T-cell (primary cell): Measurements from ENCODE around the gene LRRC4C. TPM values are rescaled to one million over a fixed set of nuclear protein-coding genes. Genes with fewer than 3 reads are reported as not detected.

Source experiments
- ATAC-seq, 4 experiments: fragments of 200-7000 bp in 3 of 4; fragments of 150-1000 bp in 1 of 4; cut with Tn5 transposase; replicated peaks in 1 of 4; 1 replicate in 3 of 4; 2 replicates in 1 of 4; pipeline ENCODE4 v1.10.0; 2021; ENCODE audit warnings: moderate library complexity in 3 of 4, mild to moderate bottlenecking in 2 of 4, moderate number of reproducible peaks in 1 of 4
- CTCF ChIA-PET, 2 donors: fragments of 300-600 bp; sonication (Branson Sonifier 250); formaldehyde crosslinking; loops; one replicate each; lab custom pipeline; 2022; ENCODE audit warnings: antibody characterized with exemption in 2 of 2; lab: Charles Lee
- POLR2A ChIA-PET, 2 donors: fragments of 300-600 bp; sonication (Branson Sonifier 250); formaldehyde crosslinking; loops; one replicate each; lab custom pipeline; 2022; ENCODE audit warnings: antibody characterized with exemption in 2 of 2; lab: Charles Lee
- DNase-seq, 35 experiments: peaks; one replicate each; pipeline versions ENCODE4 v3.0.0 to v3.0.0-alpha.2; 2013 to 2023
- H3K27ac ChIP-seq: one replicate; pipeline ENCODE4 v1.5.1; 2013; ENCODE audit warnings: low read length
- H3K27me3 ChIP-seq, 2 experiments: replicated peaks in 1 of 2; 1 replicate in 1 of 2; 2 replicates in 1 of 2; pipeline versions ENCODE4 v1.6.1 to v1.7.0; 2013; ENCODE audit warnings: low read length in 1 of 2, mixed read lengths in 1 of 2; ENCODE audit not compliant: control insufficient read depth in 2 of 2, insufficient read depth in 2 of 2; ENCODE audit errors: extremely low read depth in 1 of 2
- H3K36me3 ChIP-seq, 2 donors: 1 replicate in 1 of 2; 2 replicates in 1 of 2; pipeline versions ENCODE4 v1.6.1 to v1.7.0; 2013; ENCODE audit warnings: low read length in 1 of 2; ENCODE audit not compliant: control insufficient read depth in 2 of 2, insufficient read depth in 1 of 2; ENCODE audit errors: extremely low read depth in 1 of 2
- H3K4me1 ChIP-seq, 2 experiments: 1 replicate in 1 of 2; 2 replicates in 1 of 2; pipeline versions ENCODE4 v1.6.1 to v1.7.0; 2013; ENCODE audit warnings: low read length in 2 of 2, mixed read lengths in 1 of 2; ENCODE audit not compliant: insufficient read depth in 2 of 2, control insufficient read depth in 1 of 2; ENCODE audit errors: extremely low read depth in 1 of 2
- H3K4me3 ChIP-seq, 2 donors: 1 replicate in 1 of 2; 2 replicates in 1 of 2; pipeline versions ENCODE4 v1.5.1 to v1.7.0; 2013; ENCODE audit warnings: mild to moderate bottlenecking in 2 of 2, low read length in 1 of 2, moderate library complexity in 1 of 2; ENCODE audit not compliant: control insufficient read depth in 1 of 2; ENCODE audit errors: extremely low read depth in 1 of 2
- H3K9me3 ChIP-seq: 2 replicates; pipeline ENCODE4 v1.7.0; 2013
- H3K27ac Mint-ChIP-seq, 2 donors: one replicate each; pipeline ENCODE4 v1.8.0; 2020 to 2021; ENCODE audit warnings: mild to moderate bottlenecking in 2 of 2, mixed read lengths in 2 of 2
- H3K27me3 Mint-ChIP-seq, 2 donors: one replicate each; pipeline ENCODE4 v1.8.0; 2021 to 2022; ENCODE audit warnings: mixed read lengths in 2 of 2
- H3K36me3 Mint-ChIP-seq: one replicate; pipeline ENCODE4 v1.8.0; 2021; ENCODE audit warnings: mixed read lengths
- H3K4me1 Mint-ChIP-seq, 3 donors: one replicate each; pipeline ENCODE4 v1.8.0; 2020 to 2022; ENCODE audit warnings: mixed read lengths in 3 of 3, mild to moderate bottlenecking in 1 of 3
- H3K4me3 Mint-ChIP-seq, 3 donors: one replicate each; pipeline ENCODE4 v1.8.0; 2020 to 2022; ENCODE audit warnings: mild to moderate bottlenecking in 3 of 3, mixed read lengths in 3 of 3, moderate library complexity in 3 of 3
- H3K9me3 Mint-ChIP-seq, 3 donors: one replicate each; pipeline ENCODE4 v1.8.0; 2020 to 2022; ENCODE audit warnings: mixed read lengths in 3 of 3
- WGBS: methylation state at CpG from one replicate; pipeline ENCODE4 v1.1.5; 2013; ENCODE audit warnings: missing lambda C conversion rate; ENCODE audit not compliant: insufficient coverage; 5-methylcytosine and 5-hydroxymethylcytosine counted together
- total RNA-seq, 35 experiments: library from RNA in 6 of 35; stranded (reverse) in 6 of 35; fragments of 120-200 nt in 1 of 35; gene quantifications; one replicate each; pipeline versions ENCODE4 v1.2.1 to v1.2.4 and lab custom pipeline; 2013 to 2026

Gene LRRC4C
- total RNA-seq, 5 donors from 2014 or later (not counting 1 experiment from before 2014, with no cell fraction given): not detected

DNA sequence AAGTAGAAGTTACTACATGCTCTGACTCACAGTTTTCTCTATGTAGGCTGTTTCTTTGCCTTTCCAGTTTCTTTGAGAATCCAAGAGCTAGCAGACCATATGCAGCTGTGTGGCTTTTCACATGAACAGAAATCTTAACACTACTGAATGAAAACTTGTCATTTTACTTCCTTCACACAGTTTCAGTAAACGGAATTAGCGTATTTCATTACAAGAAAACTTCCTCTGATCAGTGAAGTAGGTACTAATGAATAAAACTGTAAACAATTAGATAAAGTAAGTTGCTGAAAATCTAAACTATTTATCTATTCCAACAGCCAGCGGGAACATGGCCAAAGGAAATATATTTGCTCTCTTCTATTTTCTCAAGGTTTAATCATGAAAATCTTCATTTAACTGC is 953.2 kb downstream of the LRRC4C start:
- Mint-ChIP-seq H3K9me3 (peaks cover 8 to 30% (median 28%) of the 10 kb centered on the region in 3 donors), H3K27ac (no peak overlapping the region), H3K36me3 (no peaks in the 10 kb centered on the region), H3K4me1 (no peaks in the 10 kb centered on the region), H3K27me3 (no peaks in the 10 kb centered on the region), H3K4me3 (no peak overlapping the region)
- Histone ChIP-seq H3K4me3 (no peak overlapping the region), H3K4me1 (no peaks in the 10 kb centered on the region), H3K27ac (no peak overlapping the region), H3K9me3 (peaks cover 4% of the 10 kb centered on the region), H3K36me3 (no peaks in the 10 kb centered on the region), H3K27me3 (no peaks in the 10 kb centered on the region)
- CTCF ChIA-PET: no interaction called here
- no peak for ATAC-seq
- WGBS: no CpG with 5 or more reads among the region's 3 CpGs
- DNase-seq: no peak
- POLR2A ChIA-PET: no interaction called here

- Mint-ChIP-seq H3K4me1 (no peaks in the 10 kb centered on the region), H3K27me3 (no peaks in the 10 kb centered on the region), H3K9me3 (peaks cover 9 to 18% (median 11%) of the 10 kb centered on the region in 3 donors), H3K27ac (no peak overlapping the region), H3K4me3 (no peak overlapping the region), H3K36me3 (no peaks in the 10 kb centered on the region)
- no peak for DNase-seq
- no peaks in the 10 kb centered on the region for H3K4me1 ChIP-seq
- H3K27ac ChIP-seq: no peak overlapping the region
- H3K4me3 ChIP-seq: no peak overlapping the region
- H3K27me3 ChIP-seq: no peaks in the 10 kb centered on the region
- no CpG with 5 or more reads among the region's 3 CpGs for WGBS
- H3K9me3 ChIP-seq: peaks cover 2% of the 10 kb centered on the region
- no peaks in the 10 kb centered on the region for H3K36me3 ChIP-seq
- no peak for ATAC-seq
- ChIA-PET CTCF (no interaction called here), POLR2A (interaction anchor here in 1 of 2 donors (0.5 kb wide), 1 partner anchor 654 kb away, joined by 4 read pairs; no protein-coding TSS in a partner anchor)
These were observed 968.1 kb downstream of the LRRC4C start for GRCh38 chr11:40491341-40491740.

DNA sequence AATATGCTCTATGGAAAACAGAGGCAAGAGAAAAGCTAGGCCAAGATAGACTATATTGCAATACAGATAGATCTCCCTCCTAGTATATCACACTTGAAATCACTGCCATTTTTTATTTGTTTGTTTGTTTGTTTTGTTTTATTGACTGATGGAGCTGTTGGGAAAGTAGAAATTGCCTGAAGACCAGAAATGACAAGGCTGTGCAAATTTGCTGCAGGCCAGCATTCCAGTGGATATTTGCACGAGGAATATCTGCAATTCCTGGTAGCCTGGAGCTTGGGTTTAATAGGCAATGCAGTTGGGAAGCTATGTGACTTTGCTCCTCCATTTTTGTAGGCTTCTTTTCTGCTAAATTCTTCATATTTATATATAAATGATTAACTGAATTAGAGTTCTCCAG is 991.7 kb downstream of the LRRC4C start:
- no peaks in the 10 kb centered on the region for H3K36me3 Mint-ChIP-seq
- H3K27me3 Mint-ChIP-seq: no peaks in the 10 kb centered on the region
- peaks cover 5 to 24% (median 22%) of the 10 kb centered on the region in 3 donors for H3K9me3 Mint-ChIP-seq
- WGBS: no CpG with 5 or more reads among the region's 1 CpG
- no peak overlapping the region for H3K4me3 ChIP-seq
- no peaks in the 10 kb centered on the region for H3K4me1 Mint-ChIP-seq
- H3K27ac ChIP-seq: no peak overlapping the region
- no peaks in the 10 kb centered on the region for H3K36me3 ChIP-seq
- no peaks in the 10 kb centered on the region for H3K9me3 ChIP-seq
- DNase-seq (no peak), ATAC-seq (no peak)
- H3K4me3 Mint-ChIP-seq: no peak overlapping the region
- H3K27ac Mint-ChIP-seq: no peak overlapping the region
- POLR2A ChIA-PET: no interaction called here
- CTCF ChIA-PET: no interaction called here
- no peaks in the 10 kb centered on the region for H3K4me1 ChIP-seq
- no peaks in the 10 kb centered on the region for H3K27me3 ChIP-seq

DNA sequence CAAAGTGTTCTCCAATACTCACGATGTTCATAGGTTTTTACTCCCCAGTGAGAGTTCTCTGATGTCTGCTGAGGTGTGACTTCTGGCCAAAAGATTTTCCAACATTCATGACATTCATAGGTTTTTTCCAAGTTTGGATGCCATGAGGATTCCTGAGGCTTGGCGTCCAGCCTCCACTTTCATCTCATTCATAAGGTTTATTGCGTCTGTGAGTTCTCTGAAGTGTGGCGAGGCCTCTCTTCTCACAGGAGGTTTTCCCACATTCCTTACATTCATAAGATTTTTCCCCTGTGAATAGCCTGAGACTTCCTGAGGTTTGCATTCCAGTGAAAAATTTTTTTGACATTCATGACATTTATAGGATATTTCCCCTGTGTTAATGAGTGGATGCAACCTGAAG is 1014.1 kb downstream of the LRRC4C start:
- Histone ChIP-seq H3K4me1 (no peaks in the 10 kb centered on the region), H3K27ac (no peak overlapping the region), H3K27me3 (no peaks in the 10 kb centered on the region), H3K9me3 (no peaks in the 10 kb centered on the region), H3K36me3 (no peaks in the 10 kb centered on the region), H3K4me3 (no peak overlapping the region)
- no peak for DNase-seq
- Mint-ChIP-seq H3K9me3 (peaks cover 13 to 47% (median 26%) of the 10 kb centered on the region in 3 donors), H3K36me3 (no peaks in the 10 kb centered on the region), H3K4me3 (no peak overlapping the region), H3K4me1 (no peaks in the 10 kb centered on the region), H3K27me3 (no peaks in the 10 kb centered on the region), H3K27ac (no peak overlapping the region)
- POLR2A ChIA-PET: no interaction called here
- 80% methylated on average over 1 of the region's 4 CpGs for WGBS
- ATAC-seq: no peak
- CTCF ChIA-PET: no interaction called here

DNA sequence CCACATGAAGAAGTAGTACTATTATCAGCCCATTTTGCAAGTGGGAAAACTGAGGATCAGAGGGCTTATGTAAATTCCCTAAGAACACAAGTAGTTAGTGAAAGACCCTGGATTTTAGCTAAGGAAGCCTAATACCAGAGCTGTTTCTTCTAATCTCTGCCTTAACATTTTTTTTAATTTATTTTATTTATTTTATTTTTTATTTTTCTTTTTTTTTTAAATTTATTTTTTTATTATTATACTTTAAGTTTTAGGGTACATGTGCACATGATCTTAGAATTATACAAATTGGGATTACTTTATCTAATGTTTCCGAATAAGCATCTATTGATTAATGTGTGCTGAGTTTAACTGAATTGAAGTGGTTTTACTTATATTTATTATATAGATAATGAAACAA is 1015.3 kb downstream of the LRRC4C start:
- H3K4me3 Mint-ChIP-seq: no peak overlapping the region
- H3K27ac ChIP-seq: no peak overlapping the region
- H3K36me3 ChIP-seq: no peaks in the 10 kb centered on the region
- H3K9me3 ChIP-seq: no peaks in the 10 kb centered on the region
- H3K27me3 ChIP-seq: no peaks in the 10 kb centered on the region
- no peak for ATAC-seq
- DNase-seq: no peak
- POLR2A ChIA-PET: no interaction called here
- peaks cover 13 to 48% (median 24%) of the 10 kb centered on the region in 3 donors for H3K9me3 Mint-ChIP-seq
- no peaks in the 10 kb centered on the region for H3K36me3 Mint-ChIP-seq
- no peaks in the 10 kb centered on the region for H3K4me1 ChIP-seq
- CTCF ChIA-PET: no interaction called here
- WGBS: no CpG with 5 or more reads among the region's 1 CpG
- H3K27ac Mint-ChIP-seq: no peak overlapping the region
- H3K27me3 Mint-ChIP-seq: no peaks in the 10 kb centered on the region
- H3K4me3 ChIP-seq: no peak overlapping the region
- no peaks in the 10 kb centered on the region for H3K4me1 Mint-ChIP-seq

DNA sequence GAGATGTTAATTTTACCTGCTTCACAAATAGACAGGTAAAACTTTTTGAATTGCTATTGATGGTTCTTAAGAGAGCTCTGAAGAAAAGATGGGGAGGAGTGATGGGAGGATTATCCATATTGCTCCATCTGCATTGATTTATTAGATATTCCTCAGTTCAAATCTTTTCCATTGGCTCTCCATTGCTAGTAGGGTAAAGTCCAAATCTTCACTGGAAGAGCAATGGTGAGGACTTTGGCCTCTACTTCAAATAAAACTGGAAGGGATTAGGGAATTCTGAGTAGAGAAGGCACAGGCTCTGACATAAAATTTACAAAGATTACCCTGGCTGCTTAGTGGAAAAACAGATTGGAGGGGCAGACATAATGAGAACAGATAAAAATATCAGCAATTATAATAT is 1024.1 kb downstream of the LRRC4C start:
- Mint-ChIP-seq H3K36me3 (no peaks in the 10 kb centered on the region), H3K27ac (no peak overlapping the region), H3K4me1 (no peaks in the 10 kb centered on the region), H3K4me3 (no peak overlapping the region), H3K27me3 (no peaks in the 10 kb centered on the region), H3K9me3 (peaks cover 21 to 26% (median 24%) of the 10 kb centered on the region in 3 donors)
- ChIA-PET CTCF (no interaction called here), POLR2A (no interaction called here)
- Histone ChIP-seq H3K4me1 (no peaks in the 10 kb centered on the region), H3K4me3 (no peak overlapping the region), H3K9me3 (no peaks in the 10 kb centered on the region), H3K27ac (no peak overlapping the region), H3K36me3 (no peaks in the 10 kb centered on the region), H3K27me3 (no peaks in the 10 kb centered on the region)
- DNase-seq (no peak), ATAC-seq (no peak)

DNA sequence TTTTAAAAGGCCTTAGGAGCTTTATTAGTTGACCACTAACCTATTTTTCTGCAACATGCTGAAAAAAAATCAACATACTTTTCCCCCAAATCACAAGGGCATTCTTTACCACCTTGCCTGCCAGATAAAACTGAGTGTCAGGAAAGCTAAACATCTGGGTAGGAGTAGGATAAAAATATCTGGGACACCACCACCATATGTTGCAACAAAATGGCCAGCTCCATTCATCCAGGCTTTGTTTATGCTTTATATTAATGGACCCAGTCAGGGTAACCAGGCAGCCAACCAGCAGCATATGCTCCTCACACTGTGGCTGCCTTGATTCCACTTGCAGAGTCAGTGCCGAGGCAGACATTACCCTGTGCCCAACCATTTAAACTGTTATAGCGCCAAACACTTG is 1024.5 kb downstream of the LRRC4C start:
- no peaks in the 10 kb centered on the region for H3K36me3 ChIP-seq
- H3K4me1 ChIP-seq: no peaks in the 10 kb centered on the region
- peaks cover 21 to 26% (median 25%) of the 10 kb centered on the region in 3 donors for H3K9me3 Mint-ChIP-seq
- no CpG with 5 or more reads among the region's 2 CpGs for WGBS
- no peak overlapping the region for H3K27ac ChIP-seq
- H3K27ac Mint-ChIP-seq: no peak overlapping the region
- no peaks in the 10 kb centered on the region for H3K36me3 Mint-ChIP-seq
- POLR2A ChIA-PET: no interaction called here
- no peaks in the 10 kb centered on the region for H3K4me1 Mint-ChIP-seq
- no peak overlapping the region for H3K4me3 ChIP-seq
- CTCF ChIA-PET: no interaction called here
- no peaks in the 10 kb centered on the region for H3K27me3 ChIP-seq
- no peaks in the 10 kb centered on the region for H3K27me3 Mint-ChIP-seq
- ATAC-seq (no peak), DNase-seq (no peak)
- no peaks in the 10 kb centered on the region for H3K9me3 ChIP-seq
- no peak overlapping the region for H3K4me3 Mint-ChIP-seq
